ELR (cell line): ENCODE data around the gene SSMEM1.
"Not testable (repeated sequence)": the region's sequence is repeated elsewhere in the genome, so short reads cannot be mapped to it uniquely, and the experiment has no call there.

ENCODE experiments used
- DNase-seq: peaks from one replicate; pipeline ENCODE4 v3.0.0-alpha.2; 2015; ENCODE audit warnings: low read depth

The SSMEM1 gene, protein sequence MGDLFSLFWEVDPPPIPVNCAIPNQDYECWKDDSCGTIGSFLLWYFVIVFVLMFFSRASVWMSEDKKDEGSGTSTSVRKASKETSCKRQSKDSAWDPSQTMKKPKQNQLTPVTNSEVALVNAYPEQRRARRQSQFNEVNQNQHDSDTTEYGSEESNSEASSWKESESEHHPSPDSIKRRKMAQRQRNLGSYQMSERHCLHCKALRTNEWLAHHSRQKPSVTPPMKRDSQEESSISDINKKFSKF

GRCh38 chr7:130207642-130208041, at the start of gene SSMEM1:
TSS of gene SSMEM1 (plus strand) at chr7:130207860. CDS start at chr7:130207911, 51 bp downstream.
- DNase-seq, result peak; percentile 85

DNA sequence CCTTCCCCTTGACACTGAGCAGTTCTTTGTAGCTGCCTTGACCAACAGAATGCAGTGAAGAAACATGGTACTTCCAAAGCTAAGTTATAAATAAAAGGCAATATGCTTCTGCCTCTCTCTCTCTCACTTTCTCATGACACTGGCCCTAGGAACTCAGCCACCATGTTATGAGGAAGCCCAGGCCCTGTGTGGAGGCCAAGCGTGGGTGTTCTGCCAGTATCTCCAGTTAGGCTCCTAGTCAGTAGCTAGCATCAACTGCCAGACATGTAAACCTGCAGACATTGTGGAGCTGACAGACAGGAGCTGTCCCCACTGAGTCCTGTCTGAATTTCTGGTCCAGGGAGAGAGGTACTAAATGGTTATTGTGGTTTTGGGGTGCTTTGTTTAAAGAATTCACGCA, 47.6 kb upstream of the SSMEM1 start:
- no peak for DNase-seq

- no peak for DNase-seq
Observed at GRCh38 chr7:130160455-130160854, 47.2 kb upstream of the SSMEM1 start.

GRCh38 chr7:130162196-130162595, 45.5 kb upstream of the SSMEM1 start:
- no peak for DNase-seq

- no peak for DNase-seq
Observed at GRCh38 chr7:130174237-130174959, 33.3 kb upstream of the SSMEM1 start.

GRCh38 chr7:130178251-130178650, 29.4 kb upstream of the SSMEM1 start:
- no peak for DNase-seq

- no peak for DNase-seq
Observed at GRCh38 chr7:130179631-130180030, 28.0 kb upstream of the SSMEM1 start.

GRCh38 chr7:130180571-130181262, 26.9 kb upstream of the SSMEM1 start:
- peak; percentile 89 for DNase-seq

DNA sequence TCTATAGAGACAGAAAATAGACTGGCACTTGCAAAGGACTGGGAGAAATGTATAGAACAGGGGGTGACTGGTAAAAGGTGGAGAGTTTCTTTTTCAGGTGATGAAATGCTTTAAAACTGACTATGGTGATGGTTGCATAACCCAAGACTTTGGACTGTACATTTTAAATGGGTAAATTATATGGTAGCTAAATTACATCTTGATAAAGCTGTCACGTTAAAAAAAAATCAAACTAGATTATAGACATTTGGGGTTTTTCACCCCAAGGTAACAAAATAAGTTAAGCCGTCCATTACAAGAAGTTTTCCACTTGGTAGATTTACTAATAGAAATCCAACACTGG, 26.4 kb upstream of the SSMEM1 start:
- DNase-seq, result no peak

GRCh38 chr7:130182990-130183389, 24.7 kb upstream of the SSMEM1 start:
- no peak for DNase-seq

DNA sequence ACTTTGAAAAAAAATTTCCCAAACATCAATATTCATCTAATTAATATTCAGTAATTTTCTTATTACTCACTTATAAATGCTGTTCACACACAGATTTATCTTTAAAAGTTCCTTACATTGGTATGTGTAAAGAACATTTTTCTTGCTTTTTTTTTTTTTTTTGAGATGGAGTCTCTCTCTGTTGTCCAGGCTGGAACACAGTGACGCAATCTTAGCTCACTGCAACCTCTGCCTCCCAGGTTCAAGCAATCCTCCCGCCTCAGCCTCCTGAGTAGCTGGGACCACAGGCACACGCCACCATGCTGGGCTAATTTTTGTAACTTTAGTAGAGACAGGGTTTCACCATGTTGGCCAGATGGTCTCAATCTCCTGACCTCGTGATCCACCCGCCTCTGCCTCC, 23.3 kb upstream of the SSMEM1 start:
- DNase-seq, result not testable (repeated sequence)

DNA sequence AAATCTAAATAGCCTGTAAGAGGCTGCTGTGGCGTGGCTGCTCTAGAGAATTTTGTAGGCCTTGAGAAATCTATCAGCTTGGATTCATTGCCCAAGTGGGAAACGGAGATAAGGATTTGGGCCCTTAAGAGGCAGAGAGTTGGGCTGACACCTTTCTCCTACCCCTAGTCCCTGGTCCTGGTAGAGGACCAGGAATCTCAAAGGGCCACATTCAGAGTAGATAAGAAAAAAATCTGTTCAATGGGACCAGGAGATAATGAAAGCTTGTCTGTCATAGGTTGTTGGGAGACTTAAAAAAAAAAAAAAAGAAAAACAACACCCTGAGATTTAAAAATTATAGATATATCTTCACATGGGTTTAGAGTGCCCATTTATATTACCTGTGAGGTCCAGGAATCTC, 20.3 kb upstream of the SSMEM1 start:
- DNase-seq, result no peak

DNA sequence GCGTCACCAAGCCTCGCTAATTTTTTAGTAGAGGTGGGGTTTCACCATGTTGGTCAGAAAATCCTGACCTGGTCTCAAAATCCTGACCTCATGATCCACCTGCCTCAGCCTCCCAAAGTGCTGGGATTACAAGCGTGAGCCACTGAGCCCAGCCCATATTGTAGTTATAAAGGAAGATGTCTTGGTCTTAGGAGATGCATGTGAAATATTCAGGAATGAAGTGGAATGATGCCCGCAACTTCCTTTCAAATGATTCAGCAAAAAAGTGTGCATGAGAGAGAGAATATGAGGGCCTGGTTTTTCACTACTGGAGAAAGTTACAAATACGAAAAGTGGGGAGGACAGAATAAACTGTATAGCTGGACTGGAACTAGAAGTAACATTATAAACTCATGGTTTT, 18.3 kb upstream of the SSMEM1 start:
- peak; percentile 38 for DNase-seq

- no peak for DNase-seq
Observed at GRCh38 chr7:130191791-130192190, 15.9 kb upstream of the SSMEM1 start.

GRCh38 chr7:130195396-130195795, 12.3 kb upstream of the SSMEM1 start:
- DNase-seq, result no peak

DNA sequence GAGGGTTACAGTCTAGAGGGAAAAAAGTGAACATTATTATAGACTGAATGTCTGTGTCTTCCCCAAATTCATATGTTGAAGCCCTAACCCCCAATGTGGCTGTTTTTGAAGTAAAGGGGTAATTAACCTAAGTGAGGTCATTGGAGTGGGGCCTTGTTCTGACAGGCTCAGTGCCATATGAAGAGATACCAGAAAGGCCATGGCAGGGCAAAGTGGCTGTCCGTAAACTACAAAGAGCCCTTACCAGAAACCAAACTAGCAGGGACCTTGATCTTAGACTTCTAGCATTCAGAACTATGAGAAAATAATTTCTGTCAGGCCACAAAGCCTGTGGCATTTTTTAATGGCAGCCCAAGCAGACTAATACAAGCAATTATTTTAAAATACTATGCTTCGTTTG, 11.2 kb upstream of the SSMEM1 start:
- DNase-seq, result no peak

DNA sequence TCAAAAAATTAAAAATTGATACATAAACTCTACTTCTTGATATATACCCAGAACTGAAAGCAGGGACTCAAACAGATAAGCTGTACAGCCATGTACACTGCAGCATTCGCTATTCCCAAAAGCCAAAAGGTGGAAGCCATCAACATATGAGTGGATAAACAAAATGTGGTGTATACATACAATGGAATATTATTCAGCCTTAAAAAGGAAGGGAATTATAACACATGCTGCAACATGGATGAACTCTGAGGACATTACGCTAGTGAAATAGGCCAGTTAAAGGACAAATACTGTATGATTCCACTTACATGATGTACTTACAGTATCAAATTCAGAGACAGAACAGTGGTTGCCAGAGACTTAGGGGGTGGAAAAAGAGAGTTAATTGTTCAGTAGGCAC, 10.6 kb upstream of the SSMEM1 start:
- DNase-seq, result no peak

DNA sequence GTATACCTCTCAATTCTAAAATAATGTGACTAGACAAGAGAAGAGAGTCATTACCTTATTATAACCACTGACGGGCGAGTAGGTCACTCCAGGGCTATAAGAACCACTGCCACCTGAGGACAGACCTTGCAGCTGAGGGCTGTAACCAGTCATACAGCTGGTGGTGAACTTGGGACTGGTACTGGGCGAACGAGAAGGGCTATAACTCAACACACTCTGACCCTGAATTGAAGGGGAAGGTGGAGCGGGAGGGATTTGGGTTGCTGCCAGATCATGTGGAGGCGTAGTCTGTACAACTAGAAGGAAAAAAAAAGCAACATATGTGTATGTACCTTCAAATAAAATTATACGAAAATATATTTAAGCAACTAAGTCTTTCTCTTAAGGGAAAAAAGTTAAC, 5.9 kb upstream of the SSMEM1 start:
- DNase-seq, result no peak

- DNase-seq, result peak; percentile 98
Observed at GRCh38 chr7:130205084-130205947, 2.3 kb upstream of the SSMEM1 start, which contains the start of gene TMEM209. TSS of gene TMEM209 (minus strand) at chr7:130205406. CDS start at chr7:130205375, 31 bp downstream.

GRCh38 chr7:130207033-130207432, 627 bp upstream of the SSMEM1 start:
- peak; percentile 37 for DNase-seq

GRCh38 chr7:130208516-130208915, 856 bp downstream of the SSMEM1 start:
- no peak for DNase-seq
